A549 (cell line): ENCODE results near the gene DES. TPM values are rescaled to one million over a fixed set of nuclear protein-coding genes. Genes with fewer than 3 reads are reported as not detected.

ENCODE experiments used
- ATAC-seq, 2 experiments: fragments of 200-7000 bp in 1 of 2; fragments of >200 bp in 1 of 2; cut with Nextera tagmentation in 1 of 2; cut with Tn5 transposase in 1 of 2; 3 replicates each; pipeline versions ENCODE4 v1.8.0 to v1.9.1; 2018 to 2020; ENCODE audit warnings: mild to moderate bottlenecking in 1 of 2, moderate library complexity in 1 of 2
- CTCF ChIA-PET: fragments of 300-600 bp; sonication (Branson Sonifier 250); formaldehyde crosslinking; extraction: SDS; loops from one replicate; lab custom pipeline; 2021; ENCODE audit warnings: antibody characterized with exemption, inconsistent platforms; lab: Yijun Ruan, JAX
- POLR2A ChIA-PET: fragments of 350-600 bp; formaldehyde crosslinking; extraction: SDS; loops from one replicate; lab custom pipeline; 2021; ENCODE audit warnings: antibody characterized with exemption, inconsistent platforms; lab: Yijun Ruan, JAX
- DNase-seq, 2 experiments: peaks; one replicate each; pipeline versions ENCODE4 v3.0.0 to v3.0.0-alpha.2; 2011 to 2016; ENCODE audit warnings: low read depth in 1 of 2, low spot score in 1 of 2
- FAIRE-seq: peaks from 2 replicates; lab custom pipeline; 2011; peaks lifted over from hg19 to GRCh38; lab: Jason Lieb, UNC
- H3K27ac ChIP-seq, 2 experiments: fragments of >200 bp; sonication (Bioruptor Twin); formaldehyde crosslinking; 3 replicates each; pipeline ENCODE4 v1.5.1; 2016 to 2017
- H3K4me1 ChIP-seq: fragments of >200 bp; sonication (Bioruptor Twin); formaldehyde crosslinking; 3 replicates; pipeline ENCODE4 v1.6.1; 2016
- H3K4me2 ChIP-seq: fragments of >200 bp; sonication (Bioruptor Twin); formaldehyde crosslinking; 3 replicates; pipeline ENCODE4 v1.6.1; 2016
- H3K4me3 ChIP-seq: fragments of >200 bp; sonication (Bioruptor Twin); formaldehyde crosslinking; 3 replicates; pipeline ENCODE4 v1.5.1; 2016
- H3K9me3 ChIP-seq: fragments of >200 bp; sonication (Bioruptor Twin); formaldehyde crosslinking; 3 replicates; pipeline ENCODE4 v1.6.1; 2016
- BCL3 ChIP-seq: fragments of >200 bp; sonication (Bioruptor Twin); formaldehyde crosslinking; IDR thresholded peaks from 3 replicates; pipeline ENCODE4 v1.6.1; 2016
- CBX8 ChIP-seq: fragments of 200-600 bp; sonication (generic); IDR thresholded peaks from 2 replicates; pipeline ENCODE4 v1.6.1; 2016
- CHD2 ChIP-seq: fragments of 150-350 bp; IDR thresholded peaks from 2 replicates; pipeline ENCODE4 v1.6.1; 2014; ENCODE audit warnings: low read length; ENCODE audit not compliant: partially characterized antibody
- E2F6 ChIP-seq: IDR thresholded peaks from 2 replicates; pipeline ENCODE4 v1.6.1; 2012; ENCODE audit warnings: low read depth, borderline replicate concordance
- EHF ChIP-seq: fragments of 250-450 bp; sonication (Bioruptor Pico); IDR thresholded peaks from 2 replicates; pipeline ENCODE4 v1.5.0; 2020; ENCODE audit warnings: mild to moderate bottlenecking
- EHMT2 ChIP-seq: fragments of 200-600 bp; sonication (generic); IDR thresholded peaks from 2 replicates; pipeline ENCODE4 v1.6.1; 2016; ENCODE audit warnings: antibody characterized with exemption, low read depth, mild to moderate bottlenecking, moderate library complexity
- ELK1 ChIP-seq: fragments of 150-350 bp; IDR thresholded peaks from 2 replicates; pipeline ENCODE4 v1.6.1; 2014; ENCODE audit warnings: low read depth, mild to moderate bottlenecking, low read length
- FOSL2 ChIP-seq, 2 experiments: fragments of 450-650 bp in 1 of 2; fragments of >200 bp in 1 of 2; sonication (Bioruptor Twin) in 1 of 2; formaldehyde crosslinking; IDR thresholded peaks; 2 replicates each; pipeline versions ENCODE4 v1.5.0 to v1.6.1; 2016 to 2020; ENCODE audit warnings: mild to moderate bottlenecking in 1 of 2, moderate library complexity in 1 of 2
- HDAC2 ChIP-seq: fragments of 200-600 bp; sonication (generic); IDR thresholded peaks from 2 replicates; pipeline ENCODE4 v1.6.1; 2016
- HOXA7 ChIP-seq: fragments of 250-450 bp; sonication (Bioruptor Pico); IDR thresholded peaks from 2 replicates; pipeline ENCODE4 v1.5.0; 2020; ENCODE audit warnings: mild to moderate bottlenecking, moderate library complexity
- HOXB5 ChIP-seq: fragments of 250-450 bp; sonication (Bioruptor Pico); IDR thresholded peaks from 2 replicates; pipeline ENCODE4 v1.5.0; 2020; ENCODE audit warnings: mild to moderate bottlenecking, moderate library complexity
- JUN ChIP-seq, 2 experiments: fragments of >200 bp; sonication (Bioruptor Twin); formaldehyde crosslinking; IDR thresholded peaks; 2 replicates in 1 of 2; 3 replicates in 1 of 2; pipeline ENCODE4 v1.6.1; 2016 to 2017
- KDM1A ChIP-seq: fragments of 200-600 bp; sonication (generic); IDR thresholded peaks from 2 replicates; pipeline ENCODE4 v1.6.1; 2016; ENCODE audit warnings: low read depth, mild to moderate bottlenecking
- MAFK ChIP-seq: fragments of 450-650 bp; IDR thresholded peaks from 2 replicates; pipeline ENCODE4 v1.6.1; 2014; ENCODE audit not compliant: partially characterized antibody
- MAZ ChIP-seq: fragments of 150-350 bp; IDR thresholded peaks from 2 replicates; pipeline ENCODE4 v1.6.1; 2014; ENCODE audit warnings: antibody characterized with exemption, low read depth, low read length, borderline replicate concordance
- MYC ChIP-seq: IDR thresholded peaks from 2 replicates; pipeline ENCODE4 v1.6.1; 2012; ENCODE audit warnings: mild to moderate bottlenecking, inconsistent platforms, low read length, improper control_type of control experiment, borderline replicate concordance
- NFE2L2 ChIP-seq: fragments of 150-350 bp; conservative IDR thresholded peaks from 2 replicates; pipeline ENCODE4 v1.6.1; 2014; ENCODE audit warnings: low read length
- PHF8 ChIP-seq: fragments of 200-600 bp; sonication (generic); IDR thresholded peaks from 2 replicates; pipeline ENCODE4 v1.6.1; 2016; ENCODE audit warnings: low read depth, mild to moderate bottlenecking, antibody characterized with exemption, moderate library complexity, borderline replicate concordance
- RCOR1 ChIP-seq: fragments of 150-350 bp; IDR thresholded peaks from 2 replicates; pipeline ENCODE4 v1.6.1; 2014; ENCODE audit warnings: antibody characterized with exemption, low read length, low read depth
- RFX5 ChIP-seq: fragments of 450-650 bp; IDR thresholded peaks from 2 replicates; pipeline ENCODE4 v1.7.1; 2014; ENCODE audit warnings: antibody characterized with exemption, mild to moderate bottlenecking, moderate library complexity
- TFCP2L1 ChIP-seq: fragments of 250-450 bp; sonication (Bioruptor Pico); IDR thresholded peaks from 2 replicates; pipeline ENCODE4 v1.5.0; 2021; ENCODE audit warnings: mild to moderate bottlenecking
- USF2 ChIP-seq: fragments of 450-650 bp; IDR thresholded peaks from 2 replicates; pipeline ENCODE4 v1.6.1; 2014; ENCODE audit warnings: antibody characterized with exemption
- ZC3H11A ChIP-seq: fragments of 450-650 bp; IDR thresholded peaks from 2 replicates; pipeline ENCODE4 v1.6.1; 2014; ENCODE audit warnings: antibody characterized with exemption, mild to moderate bottlenecking
- ZSCAN20 ChIP-seq: fragments of 250-450 bp; sonication (Bioruptor Pico); IDR thresholded peaks from 2 replicates; pipeline ENCODE4 v1.8.0; 2022; ENCODE audit warnings: mild to moderate bottlenecking, moderate library complexity
- WGBS: methylation state at CpG from one replicate; pipeline ENCODE4 v1.1.6; 2017; ENCODE audit errors: missing lambda C conversion rate; 5-methylcytosine and 5-hydroxymethylcytosine counted together
- polyA plus RNA-seq, 4 experiments: library from polyadenylated mRNA; depleted of rRNA in 3 of 4; stranded (reverse); fragments of >200 nt; fragmentation: RNase III in 1 of 4; extraction: RNeasy Plus Mini Kit Qiagen cat#74134 plus additional on column Dnase treatment in 1 of 4; gene quantifications; 2 replicates in 3 of 4; 3 replicates in 1 of 4; pipeline ENCODE4 v1.2.3, GENCODE V29; 2011 to 2017

Gene DES
- polyA plus RNA-seq, 2 of the 4 experiments (the other 2 are of a cell fraction), result 0.06 TPM; not detected in 1

- no peak for TF ChIP-seq EHMT2
- TF ChIP-seq RCOR1, result no peak
- DNase-seq (no peak), ATAC-seq (no peak)
Observed at GRCh38 chr2:219472629-219473187, 54.5 kb downstream of the DES start.

GRCh38 chr2:219473511-219473910 lies 55.3 kb downstream of the DES start:
- Histone ChIP-seq H3K4me2 (no peak overlapping the region), H3K9me3 (no peaks in the 10 kb centered on the region)
- FAIRE-seq (no peak), ATAC-seq (no peak), DNase-seq (no peak)
- TF ChIP-seq NFE2L2 (no peak), TFCP2L1 (CRISPR knock-in tag) (no peak), JUN (IDR thresholded peaks at IDR 0.05) (no peak), USF2 (no peak), E2F6 (no peak), EHMT2 (no peak), CBX8 (no peak), CHD2 (no peak), BCL3 (no peak), HOXA7 (CRISPR knock-in tag) (no peak), PHF8 (no peak), HDAC2 (no peak), ZC3H11A (no peak)
- TF ChIP-seq, all 56 proteins: peak for 0
- Histone ChIP-seq H3K4me1 (peaks cover 17% of the 10 kb centered on the region), H3K27ac (no peak overlapping the region), H3K4me3 (no peak overlapping the region)
- WGBS, result 84% methylated on average over 17 of the region's 18 CpGs
- CTCF ChIA-PET, result interaction anchor here (2.7 to 89.4 kb wide), 3 partner anchors 4 to 70 kb away, joined by 15 to 3291 read pairs (median 3291); partner anchors contain the start of genes ASIC4, CHPF, GMPPA and SPEG
- POLR2A ChIA-PET, result no interaction called here

More at GRCh38 chr2:219472629-219473187, 54.5 kb downstream of the DES start:
- Histone ChIP-seq H3K4me3 (no peak overlapping the region), H3K9me3 (no peaks in the 10 kb centered on the region), H3K4me2 (no peak overlapping the region), H3K4me1 (peaks cover 17% of the 10 kb centered on the region), H3K27ac (no peak overlapping the region)
- ChIA-PET CTCF (interaction anchor here (0.8 to 89.4 kb wide), 4 partner anchors 3 to 87 kb away, joined by 3 to 3291 read pairs (median 1653); partner anchors contain the start of genes ASIC4, CHPF, GMPPA and SPEG), POLR2A (no interaction called here)
- FAIRE-seq, result no peak
- 85% methylated on average over 12 of the region's 12 CpGs for WGBS

- WGBS, result 71% methylated on average over 11 of the region's 11 CpGs
- DNase-seq (no peak), ATAC-seq (no peak)
- no peak overlapping the region for H3K27ac ChIP-seq
- CTCF ChIA-PET, result interaction anchor here (0.6 to 89.4 kb wide), 8 partner anchors 5 to 117 kb away, joined by 4 to 3291 read pairs (median 6); partner anchors contain the start of genes ASIC4, CHPF, GMPPA and SPEG
- peaks cover 9% of the 10 kb centered on the region for H3K4me1 ChIP-seq
- no peaks in the 10 kb centered on the region for H3K9me3 ChIP-seq
- no peak overlapping the region for H3K4me3 ChIP-seq
- POLR2A ChIA-PET, result no interaction called here
- no peak for TF ChIP-seq E2F6
- TF ChIP-seq RCOR1, result no peak
- no peak for TF ChIP-seq FOSL2 (IDR thresholded peaks at IDR 0.05)
- TF ChIP-seq FOSL2 (CRISPR knock-in tag; IDR thresholded peaks at IDR 0.05), result no peak
- no peak for TF ChIP-seq MAZ
- TF ChIP-seq RFX5, result no peak
- no peak for TF ChIP-seq MAFK
- no peak for TF ChIP-seq KDM1A
- TF ChIP-seq EHF, result no peak
- TF ChIP-seq ZSCAN20 (CRISPR knock-in tag), result no peak
- no peak for TF ChIP-seq HOXA7 (CRISPR knock-in tag)
- no peak for TF ChIP-seq HOXB5
- TF ChIP-seq MYC, result no peak
- TF ChIP-seq ELK1, result no peak
- TF ChIP-seq, all 56 proteins: peak for 0
- FAIRE-seq, result no peak
- no peak overlapping the region for H3K4me2 ChIP-seq
Observed at GRCh38 chr2:219474285-219475060, 56.3 kb downstream of the DES start.
